Upper lobe of left lung (tissue), 4 donors: ENCODE data around the gene RPL27A.

Source experiments
- CTCF ChIP-seq, 6 experiments: fragments of 450-650 bp in 4 of 6; fragments of 200-600 bp in 2 of 6; sonication (generic) in 2 of 6; IDR thresholded peaks; one replicate each; pipeline ENCODE4 v1.5.1; 2016 to 2019; ENCODE audit warnings: antibody characterized with exemption in 6 of 6
- EP300 ChIP-seq, 4 donors: sonication (generic); formaldehyde crosslinking; IDR thresholded peaks; one replicate each; pipeline ENCODE4 v1.5.1; 2017; ENCODE audit warnings: antibody characterized with exemption in 4 of 4, control low read depth in 2 of 4
- POLR2AphosphoS5 ChIP-seq, 2 donors: sonication (generic); formaldehyde crosslinking; IDR thresholded peaks; one replicate each; pipeline ENCODE4 v1.5.1; 2017; ENCODE audit warnings: antibody characterized with exemption in 2 of 2

- no peak for TF ChIP-seq CTCF (IDR thresholded peaks at IDR 0.05)
- no peak for TF ChIP-seq POLR2AphosphoS5 (IDR thresholded peaks at IDR 0.05)
- TF ChIP-seq EP300 (IDR thresholded peaks at IDR 0.05), result no peak
These were observed 17.3 kb downstream of the RPL27A start for GRCh38 chr11:8699903-8700302.
